ENCODE measurements around the gene ARHGAP33. TPM values are rescaled to one million over a fixed set of nuclear protein-coding genes. Genes with fewer than 3 reads are reported as not detected.

ARHGAP33 gene
- polyA plus RNA-seq, 1 donor from 2014 or later: 20.5 TPM

- Histone ChIP-seq H3K27ac (ENCODE audit: low read length) (no peak overlapping the region), H3K9me3 (ENCODE audit: low read length) (no peaks in the 10 kb centered on the region), H3K79me2 (replicated peaks; ENCODE audit: insufficient read depth, low read length) (peaks cover 15% of the 10 kb centered on the region), H3K36me3 (ENCODE audit: insufficient read depth, low read length) (peaks cover 8% of the 10 kb centered on the region), H3K4me3 (ENCODE audit: low read length) (no peak overlapping the region), H4K20me1 (ENCODE audit: insufficient read depth) (no peaks in the 10 kb centered on the region), H2AFZ (ENCODE audit: low read depth, low read length) (no peak overlapping the region), H3K9me2 (ENCODE audit: insufficient read depth, low read length) (no peaks in the 10 kb centered on the region), H3K4me2 (ENCODE audit: low read length) (no peak overlapping the region), H3K9ac (ENCODE audit: low read length) (no peak overlapping the region), H3K27me3 (ENCODE audit: insufficient read depth, low read depth, low read length) (no peaks in the 10 kb centered on the region), H3F3A (ENCODE audit: insufficient read depth, low read length, poor library complexity, severe bottlenecking) (no peaks in the 10 kb centered on the region)
- no peak for TF ChIP-seq TAF1 (IDR thresholded peaks at IDR 0.05; ENCODE audit: low read depth)
Measured at GRCh38 chr19:35755550-35756376, 19.6 kb upstream of the ARHGAP33 start.

- Histone ChIP-seq H4K20me1 (ENCODE audit: insufficient read depth) (no peaks in the 10 kb centered on the region), H3K79me2 (replicated peaks; ENCODE audit: insufficient read depth, low read length) (peaks cover 15% of the 10 kb centered on the region), H3F3A (ENCODE audit: insufficient read depth, low read length, poor library complexity, severe bottlenecking) (no peaks in the 10 kb centered on the region), H2AFZ (ENCODE audit: low read depth, low read length) (no peak within 1 kb of the TSS), H3K4me3 (ENCODE audit: low read length) (peak within 1 kb of the TSS; percentile 91), H3K4me2 (ENCODE audit: low read length) (no peak within 1 kb of the TSS), H3K27me3 (ENCODE audit: insufficient read depth, low read depth, low read length) (no peaks in the 10 kb centered on the region), H3K9me3 (ENCODE audit: low read length) (no peaks in the 10 kb centered on the region), H3K27ac (ENCODE audit: low read length) (peak within 1 kb of the TSS; percentile 28), H3K36me3 (ENCODE audit: insufficient read depth, low read length) (peaks cover 8% of the 10 kb centered on the region), H3K9ac (ENCODE audit: low read length) (peak within 1 kb of the TSS; percentile 50), H3K9me2 (ENCODE audit: insufficient read depth, low read length) (no peaks in the 10 kb centered on the region)
- no peak for TF ChIP-seq CTCF (IDR thresholded peaks at IDR 0.05; ENCODE audit: poor library complexity, severe bottlenecking)
- no peak for TF ChIP-seq EP300 (conservative IDR thresholded peaks at IDR 0.05; ENCODE audit: poor library complexity, severe bottlenecking)
- no peak for TF ChIP-seq POLR2AphosphoS5 (IDR thresholded peaks at IDR 0.05)
- no peak for TF ChIP-seq EZH2 (IDR thresholded peaks at IDR 0.05; ENCODE audit: borderline replicate concordance, insufficient read depth, low read length, poor library complexity, severe bottlenecking)
- TF ChIP-seq SMC3 (conservative IDR thresholded peaks at IDR 0.05; ENCODE audit: poor library complexity): no peak
- TF ChIP-seq MXI1 (conservative IDR thresholded peaks at IDR 0.05; ENCODE audit: poor library complexity, severe bottlenecking): no peak
- no peak for TF ChIP-seq TAF1 (IDR thresholded peaks at IDR 0.05; ENCODE audit: low read depth)
- TF ChIP-seq REST (IDR thresholded peaks at IDR 0.05; ENCODE audit: borderline replicate concordance): no peak
- no peak for TF ChIP-seq RAD21 (conservative IDR thresholded peaks at IDR 0.05)
Measured at GRCh38 chr19:35756377-35757230, 18.8 kb upstream of the ARHGAP33 start, which contains the start of gene HSPB6. Gene HSPB6 (minus strand): TSS chr19:35757029. CDS start chr19:35757008, 21 bp downstream.
